Measurements from ENCODE around the gene UTP4.

Gene UTP4

DNA sequence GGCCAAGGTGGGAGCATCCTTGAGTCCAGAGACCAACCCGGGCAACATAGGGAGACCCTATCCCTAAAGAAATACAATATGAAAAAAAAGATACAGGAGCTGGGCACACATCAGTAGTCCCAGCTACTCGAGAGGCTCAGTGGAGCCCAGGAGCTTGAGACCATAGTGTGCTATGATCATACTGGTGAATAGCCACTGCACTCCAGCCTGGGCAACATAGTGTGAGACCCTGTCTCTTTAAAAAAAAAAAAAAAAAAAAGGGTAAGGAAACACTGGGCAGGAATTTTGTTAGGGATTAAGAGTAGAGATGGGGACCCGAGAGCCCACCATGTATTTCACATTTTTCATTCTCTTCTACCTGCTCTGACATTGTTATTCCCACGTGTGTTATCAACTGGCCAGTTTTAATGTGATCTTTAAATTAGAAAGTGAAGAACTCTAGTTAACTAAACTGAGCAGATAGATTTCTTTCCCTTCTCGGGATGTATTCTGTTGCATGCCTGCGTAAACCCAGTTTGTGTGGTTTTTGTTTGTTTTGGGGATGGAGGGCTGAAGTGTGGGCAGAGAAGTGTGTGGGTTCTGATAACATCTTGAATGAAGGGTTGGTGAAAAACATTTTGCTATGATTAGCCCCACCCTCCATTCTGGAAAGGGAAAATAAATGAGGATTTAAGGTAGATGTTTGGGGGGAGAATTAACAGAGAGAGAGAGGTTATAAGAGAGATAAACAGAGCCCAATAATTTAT is 37.3 kb downstream of the UTP4 start:
- TF ChIP-seq, protein P1, sequence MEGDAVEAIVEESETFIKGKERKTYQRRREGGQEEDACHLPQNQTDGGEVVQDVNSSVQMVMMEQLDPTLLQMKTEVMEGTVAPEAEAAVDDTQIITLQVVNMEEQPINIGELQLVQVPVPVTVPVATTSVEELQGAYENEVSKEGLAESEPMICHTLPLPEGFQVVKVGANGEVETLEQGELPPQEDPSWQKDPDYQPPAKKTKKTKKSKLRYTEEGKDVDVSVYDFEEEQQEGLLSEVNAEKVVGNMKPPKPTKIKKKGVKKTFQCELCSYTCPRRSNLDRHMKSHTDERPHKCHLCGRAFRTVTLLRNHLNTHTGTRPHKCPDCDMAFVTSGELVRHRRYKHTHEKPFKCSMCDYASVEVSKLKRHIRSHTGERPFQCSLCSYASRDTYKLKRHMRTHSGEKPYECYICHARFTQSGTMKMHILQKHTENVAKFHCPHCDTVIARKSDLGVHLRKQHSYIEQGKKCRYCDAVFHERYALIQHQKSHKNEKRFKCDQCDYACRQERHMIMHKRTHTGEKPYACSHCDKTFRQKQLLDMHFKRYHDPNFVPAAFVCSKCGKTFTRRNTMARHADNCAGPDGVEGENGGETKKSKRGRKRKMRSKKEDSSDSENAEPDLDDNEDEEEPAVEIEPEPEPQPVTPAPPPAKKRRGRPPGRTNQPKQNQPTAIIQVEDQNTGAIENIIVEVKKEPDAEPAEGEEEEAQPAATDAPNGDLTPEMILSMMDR (IDR thresholded peaks at IDR 0.05), result no peak
- no peaks in the 10 kb centered on the region for H3K9me3 ChIP-seq
- intact Hi-C loops (cut with DNase I; ENCODE audit: low total_unique reads), result no loop called here
- DNase-seq, result no peak
- no peaks in the 10 kb centered on the region for H3K27me3 ChIP-seq
- peaks cover 0 to 51% (median 29%) of the 10 kb centered on the region in 4 donors for H3K4me1 ChIP-seq
- H3K27ac ChIP-seq, result peak overlapping the region; percentile 81 to 86
- peaks cover 16 to 46% (median 33%) of the 10 kb centered on the region in 3 donors for H3K36me3 ChIP-seq
- no peak overlapping the region for H3K4me3 ChIP-seq

DNA sequence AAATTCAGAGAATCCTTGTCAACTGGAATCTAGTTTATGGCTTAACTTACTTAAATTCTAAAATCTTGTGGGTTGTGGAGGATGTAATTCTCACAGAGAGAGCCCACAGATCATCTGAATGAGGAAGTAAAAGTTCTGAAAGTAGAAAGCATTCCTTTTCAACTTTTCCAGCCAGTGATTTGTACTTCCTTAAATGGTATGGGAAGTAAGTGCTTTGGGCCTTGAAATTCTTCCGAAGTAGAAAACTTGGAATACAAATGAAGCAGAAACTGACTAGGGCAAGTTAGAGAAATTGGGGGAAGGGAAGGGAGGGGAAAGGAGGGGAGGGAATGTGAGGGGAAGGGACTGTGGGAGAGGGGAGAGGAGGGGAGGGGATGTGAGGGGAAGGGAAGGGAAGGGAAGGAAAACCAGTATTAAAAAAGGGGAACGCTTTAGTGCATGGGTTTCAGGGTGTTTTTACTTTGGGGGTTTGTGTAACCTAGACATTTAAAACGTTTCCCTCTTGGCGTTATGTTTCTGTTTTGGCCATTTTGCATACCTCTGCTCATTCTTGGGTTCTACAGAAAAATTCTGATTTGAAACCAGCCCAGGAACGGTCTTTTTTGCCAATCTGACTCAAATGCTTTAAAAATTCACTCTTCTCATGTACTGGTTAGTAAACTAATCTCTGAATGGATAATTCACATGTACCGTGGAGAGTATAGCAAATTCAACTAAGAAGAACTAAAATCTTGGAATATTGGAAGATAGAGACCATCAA is 39.1 kb downstream of the UTP4 start:
- intact Hi-C loops (cut with DNase I; ENCODE audit: low total_unique reads), result no loop called here
- Histone ChIP-seq H3K36me3 (peaks cover 10 to 28% (median 16%) of the 10 kb centered on the region in 3 donors), H3K4me3 (peak overlapping the region; percentile 27 to 28), H3K27ac (peak overlapping the region; percentile 81 to 86), H3K27me3 (no peaks in the 10 kb centered on the region), H3K4me1 (peaks cover 0 to 58% (median 31%) of the 10 kb centered on the region in 4 donors), H3K9me3 (no peaks in the 10 kb centered on the region)
- TF ChIP-seq, protein P1 (IDR thresholded peaks at IDR 0.05), result no peak
- no peak for DNase-seq

DNA sequence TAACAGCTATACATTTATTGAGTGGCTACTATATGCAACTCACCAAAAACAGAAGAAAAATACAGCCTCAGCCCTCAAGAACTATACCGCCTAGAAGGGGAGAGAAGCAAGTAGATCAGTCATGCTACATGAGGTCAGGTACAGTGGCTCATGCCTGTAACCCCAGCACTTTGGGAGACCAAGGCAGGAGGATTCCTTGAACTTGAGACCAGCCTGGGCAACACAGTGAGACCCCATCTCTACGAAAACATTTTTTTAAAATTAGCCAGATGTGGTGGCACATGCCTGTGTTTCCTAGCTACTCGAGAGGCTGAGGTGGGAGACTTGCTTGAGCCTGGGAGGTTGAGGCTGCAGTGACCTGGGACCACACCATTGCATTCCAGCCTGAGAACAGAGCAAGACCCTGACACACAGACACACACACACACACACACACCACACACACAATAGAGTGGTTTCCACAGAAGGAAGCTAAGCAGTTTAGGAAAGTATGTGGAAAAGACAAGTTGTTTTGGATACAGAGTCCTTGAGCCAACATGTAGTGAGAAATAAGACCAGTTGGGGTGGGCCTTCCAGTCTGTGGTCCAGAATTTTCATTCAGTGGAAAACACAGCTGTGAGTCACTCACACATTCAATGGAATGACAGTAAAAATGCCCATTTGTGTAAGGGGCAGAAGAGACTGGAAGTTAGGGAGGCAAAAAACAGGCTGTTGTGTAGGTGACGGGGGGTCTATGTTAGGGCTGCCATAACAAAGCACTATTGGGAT is 43.8 kb downstream of the UTP4 start:
- Histone ChIP-seq H3K36me3 (no peaks in the 10 kb centered on the region), H3K4me1 (peaks cover 0 to 69% (median 43%) of the 10 kb centered on the region in 4 donors), H3K4me3 (no peak overlapping the region), H3K27ac (peak overlapping the region; percentile 23 to 38), H3K27me3 (no peaks in the 10 kb centered on the region), H3K9me3 (no peaks in the 10 kb centered on the region)
- TF ChIP-seq, protein P1 (IDR thresholded peaks at IDR 0.05), result no peak
- no peak for DNase-seq
- intact Hi-C loops (cut with DNase I; ENCODE audit: low total_unique reads), result no loop called here

DNA sequence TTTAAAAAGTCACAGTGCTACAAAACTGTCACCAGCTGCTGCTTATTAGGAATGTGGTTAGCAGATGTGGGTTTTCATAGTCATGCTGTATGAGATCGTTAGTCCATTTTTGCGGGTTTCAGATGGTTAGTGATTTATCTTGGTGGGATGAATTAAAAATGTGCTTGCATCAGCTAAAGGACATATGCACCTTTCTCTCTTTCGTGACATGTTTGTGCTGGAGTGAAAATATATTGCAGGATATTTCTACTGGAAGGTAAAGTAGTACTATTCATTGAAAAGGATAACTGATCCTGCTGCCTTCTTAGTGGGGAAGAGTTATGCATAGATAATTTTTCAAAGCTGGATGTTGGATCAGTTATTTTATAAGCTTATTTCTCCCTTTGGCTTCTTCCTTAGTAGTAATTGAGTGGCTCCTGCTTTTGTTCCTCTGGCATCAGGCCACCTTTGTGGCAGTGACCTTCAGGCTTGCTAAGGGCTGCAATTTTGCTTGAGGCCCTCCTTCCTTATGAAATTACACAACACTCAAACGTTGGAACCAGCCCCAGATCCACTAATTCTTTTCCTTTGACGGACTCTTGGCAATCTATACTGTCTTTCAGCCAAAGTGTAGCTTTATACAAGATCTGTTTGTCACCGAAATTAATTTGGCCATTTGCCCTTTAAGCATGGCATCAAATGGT is 47.0 kb downstream of the UTP4 start:
- intact Hi-C loops (cut with DNase I; ENCODE audit: low total_unique reads), result no loop called here
- Histone ChIP-seq H3K4me1 (peaks cover 0 to 56% (median 31%) of the 10 kb centered on the region in 4 donors), H3K4me3 (no peak overlapping the region), H3K36me3 (no peaks in the 10 kb centered on the region), H3K9me3 (no peaks in the 10 kb centered on the region), H3K27ac (peak overlapping the region; percentile 66 to 75), H3K27me3 (no peaks in the 10 kb centered on the region)
- DNase-seq, result peak; percentile 82 to 86
- TF ChIP-seq, protein P1 (IDR thresholded peaks at IDR 0.05), result no peak

DNA sequence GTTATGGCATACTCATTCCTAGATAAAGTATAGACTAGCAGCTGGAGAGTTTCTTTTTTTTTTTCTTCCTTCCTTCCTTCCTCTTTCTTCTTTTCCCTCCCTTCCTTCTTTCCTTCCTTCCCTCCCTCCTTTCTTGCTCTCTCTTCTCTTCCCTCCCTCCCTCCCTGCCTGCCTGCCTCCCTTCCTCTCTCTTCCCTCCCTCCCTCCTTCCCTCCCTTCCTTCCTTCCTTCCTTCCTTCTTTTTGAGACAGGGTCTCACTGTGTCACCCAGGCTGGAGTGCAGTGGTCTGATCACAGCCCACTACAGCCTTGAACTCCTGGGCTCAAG is 47.5 kb downstream of the UTP4 start:
- Histone ChIP-seq H3K9me3 (no peaks in the 10 kb centered on the region), H3K27ac (peak overlapping the region; percentile 66 to 75), H3K36me3 (no peaks in the 10 kb centered on the region), H3K27me3 (no peaks in the 10 kb centered on the region), H3K4me1 (peaks cover 0 to 52% (median 29%) of the 10 kb centered on the region in 4 donors), H3K4me3 (no peak overlapping the region)
- no peak for DNase-seq
- intact Hi-C loops (cut with DNase I; ENCODE audit: low total_unique reads), result no loop called here
- TF ChIP-seq, protein P1 (IDR thresholded peaks at IDR 0.05), result no peak
